SK-N-SH (cell line): Measurements from ENCODE around the gene ETNK2. TPM values are rescaled to one million over a fixed set of nuclear protein-coding genes. Genes with fewer than 3 reads are reported as not detected.
A peak's percentile ranks its signal among the peaks of the same experiment; 100 is the strongest.

ENCODE experiments used
- CTCF ChIA-PET: fragments of 300-600, 350-600 bp; formaldehyde crosslinking; extraction: SDS; loops from one replicate; lab custom pipeline; 2021; lab: Yijun Ruan, JAX
- POLR2A ChIA-PET: fragments of 350-600 bp; sonication (Branson Sonifier 250); formaldehyde crosslinking; extraction: SDS; loops from one replicate; lab custom pipeline; 2020; ENCODE audit warnings: antibody characterized with exemption, inconsistent platforms; lab: Yijun Ruan, JAX
- DNase-seq: peaks from one replicate; pipeline ENCODE4 v3.0.0; 2012
- H2AFZ ChIP-seq: fragments of 200-600 bp; sonication (generic); 2 replicates; pipeline ENCODE4 v1.8.1; 2016; ENCODE audit warnings: antibody characterized with exemption, mild to moderate bottlenecking, low read depth
- H3F3A ChIP-seq: fragments of 200-600 bp; sonication (generic); replicated peaks from 2 replicates; pipeline ENCODE3; 2016; ENCODE audit warnings: antibody characterized with exemption, mild to moderate bottlenecking; ENCODE audit not compliant: insufficient read depth
- H3K27ac ChIP-seq, 2 experiments: fragments of 200-500 bp in 1 of 2; fragments of 200-600 bp in 1 of 2; sonication (Bioruptor generic) in 1 of 2; sonication (generic), shearing (Covaris generic) in 1 of 2; 2 replicates each; pipeline versions ENCODE4 v1.5.1 to v1.6.1; 2014 to 2016; ENCODE audit warnings: low read depth in 2 of 2, inconsistent platforms in 1 of 2, low read length in 1 of 2, mild to moderate bottlenecking in 1 of 2, mixed read lengths in 1 of 2
- H3K27me3 ChIP-seq: fragments of 200-600 bp; sonication (generic), shearing (Covaris generic); 2 replicates; pipeline ENCODE4 v1.6.1; 2016; ENCODE audit warnings: mixed run types; ENCODE audit not compliant: insufficient read depth
- H3K36me3 ChIP-seq, 2 experiments: fragments of 200-500 bp in 1 of 2; fragments of 200-600 bp in 1 of 2; sonication (Bioruptor generic) in 1 of 2; sonication (generic) in 1 of 2; replicated peaks in 1 of 2; 2 replicates each; pipeline versions ENCODE3 to v1.5.1; 2014 to 2016; ENCODE audit warnings: low read length in 1 of 2, mild to moderate bottlenecking in 1 of 2; ENCODE audit not compliant: insufficient read depth in 2 of 2, control insufficient read depth in 1 of 2
- H3K4me1 ChIP-seq, 2 experiments: fragments of 200-500 bp in 1 of 2; fragments of 200-600 bp in 1 of 2; sonication (Bioruptor generic) in 1 of 2; sonication (generic), shearing (Covaris generic) in 1 of 2; 2 replicates each; pipeline versions ENCODE4 v1.5.1 to v1.6.1; 2014 to 2016; ENCODE audit warnings: low read depth in 1 of 2, low read length in 1 of 2, mixed run types in 1 of 2; ENCODE audit not compliant: insufficient read depth in 2 of 2, control insufficient read depth in 1 of 2
- H3K4me2 ChIP-seq: fragments of 200-600 bp; sonication (generic), shearing (Covaris generic); 2 replicates; pipeline ENCODE4 v1.6.1; 2017; ENCODE audit warnings: mixed run types
- H3K4me3 ChIP-seq, 2 experiments: fragments of 200-500 bp in 1 of 2; fragments of 200-600 bp in 1 of 2; sonication (Bioruptor generic) in 1 of 2; sonication (generic), shearing (Covaris generic) in 1 of 2; 2 replicates each; pipeline versions ENCODE4 v1.5.1 to v1.8.1; 2014 to 2016; ENCODE audit warnings: low read depth in 2 of 2, inconsistent platforms in 1 of 2, low read length in 1 of 2, mild to moderate bottlenecking in 1 of 2, mixed read lengths in 1 of 2, moderate library complexity in 1 of 2
- H3K79me2 ChIP-seq: fragments of 200-600 bp; sonication (generic); 2 replicates; pipeline ENCODE4 v1.8.1; 2017; ENCODE audit warnings: mild to moderate bottlenecking; ENCODE audit not compliant: insufficient read depth
- H3K9ac ChIP-seq: fragments of 200-600 bp; sonication (generic); 2 replicates; pipeline ENCODE4 v1.6.1; 2017; ENCODE audit warnings: mixed run types
- H3K9me2 ChIP-seq: fragments of 200-600 bp; sonication (generic); 2 replicates; pipeline ENCODE4 v1.6.1; 2017; ENCODE audit warnings: mixed run types
- H3K9me3 ChIP-seq: fragments of 200-600 bp; sonication (generic); 2 replicates; pipeline ENCODE4 v1.6.1; 2017; ENCODE audit warnings: mixed run types, mild to moderate bottlenecking, moderate library complexity
- H4K20me1 ChIP-seq: fragments of 200-600 bp; sonication (generic); 2 replicates; pipeline ENCODE4 v1.6.1; 2017; ENCODE audit warnings: mild to moderate bottlenecking, mixed run types; ENCODE audit not compliant: insufficient read depth
- CTCF ChIP-seq: fragments of 200-600 bp; sonication (generic); IDR thresholded peaks from 2 replicates; pipeline ENCODE4 v1.6.1; 2017; ENCODE audit warnings: antibody characterized with exemption, mild to moderate bottlenecking, moderate library complexity
- ELF1 ChIP-seq: IDR thresholded peaks from 2 replicates; pipeline ENCODE4 v1.4.0; 2012
- EP300 ChIP-seq, 2 experiments: IDR thresholded peaks; 2 replicates each; pipeline versions ENCODE4 v1.4.0 to v1.6.1; 2012; ENCODE audit warnings: borderline replicate concordance in 1 of 2, low read depth in 1 of 2, low read length in 1 of 2
- FOSL2 ChIP-seq: IDR thresholded peaks from 2 replicates; pipeline ENCODE4 v1.4.0; 2012; ENCODE audit warnings: low read depth, mild to moderate bottlenecking, moderate library complexity, borderline replicate concordance
- FOXJ3 ChIP-seq: sonication (generic); formaldehyde crosslinking; IDR thresholded peaks from 2 replicates; pipeline ENCODE4 v1.5.1; 2020; ENCODE audit warnings: mild to moderate bottlenecking, missing genetic modification reagents
- FOXM1 ChIP-seq: IDR thresholded peaks from 2 replicates; pipeline ENCODE4 v1.4.0; 2012; ENCODE audit warnings: low read depth, mild to moderate bottlenecking
- IRF3 ChIP-seq: fragments of 150-350 bp; IDR thresholded peaks from 2 replicates; pipeline ENCODE4 v1.6.1; 2016; ENCODE audit warnings: mild to moderate bottlenecking, low read depth, low read length
- JUND ChIP-seq: IDR thresholded peaks from 2 replicates; pipeline ENCODE4 v1.4.0; 2012
- MEF2A ChIP-seq: IDR thresholded peaks from 2 replicates; pipeline ENCODE4 v1.4.0; 2012; ENCODE audit warnings: low read depth, borderline replicate concordance
- NRF1 ChIP-seq: IDR thresholded peaks from 2 replicates; pipeline ENCODE4 v1.6.1; 2012; ENCODE audit warnings: low read depth, mild to moderate bottlenecking, low read length
- PBX3 ChIP-seq: IDR thresholded peaks from 2 replicates; pipeline ENCODE4; 2012
- RAD21 ChIP-seq: IDR thresholded peaks from 2 replicates; pipeline ENCODE4 v1.6.1; 2012; ENCODE audit warnings: mild to moderate bottlenecking, low read length
- RXRA ChIP-seq: IDR thresholded peaks from 2 replicates; pipeline ENCODE4 v1.4.0; 2012; ENCODE audit warnings: low read depth, mild to moderate bottlenecking, borderline replicate concordance
- SMC3 ChIP-seq: IDR thresholded peaks from 2 replicates; pipeline ENCODE4 v1.6.1; 2012; ENCODE audit warnings: low read depth, low read length, improper control_type of control experiment
- TAF1 ChIP-seq: IDR thresholded peaks from 2 replicates; pipeline ENCODE4 v1.6.1; 2012; ENCODE audit warnings: low read depth, mild to moderate bottlenecking, low read length, moderate library complexity, borderline replicate concordance
- TCF12 ChIP-seq: IDR thresholded peaks from 2 replicates; pipeline ENCODE4 v1.4.0; 2012
- TEAD4 ChIP-seq: IDR thresholded peaks from 2 replicates; pipeline ENCODE4 v1.4.0; 2012; ENCODE audit warnings: mild to moderate bottlenecking, borderline replicate concordance; ENCODE audit not compliant: insufficient read depth
- USF1 ChIP-seq: IDR thresholded peaks from 2 replicates; pipeline ENCODE4 v1.4.0; 2012; ENCODE audit warnings: low read depth, borderline replicate concordance
- WGBS: methylation state at CpG from one replicate; pipeline ENCODE4 v1.1.6; 2017; ENCODE audit warnings: low lambda C conversion rate; 5-methylcytosine and 5-hydroxymethylcytosine counted together
- polyA plus RNA-seq, 3 experiments: library from polyadenylated mRNA; depleted of rRNA; stranded (reverse); fragments of >200 nt; gene quantifications; 2 replicates each; pipeline ENCODE4 v1.2.3, GENCODE V29; 2012
- TF ChIP-seq, protein P1 (sequence below): fragments of 150-350 bp; IDR thresholded peaks from 2 replicates; pipeline ENCODE4 v1.6.1; 2017; ENCODE audit warnings: antibody characterized with exemption, low read length, low read depth, borderline replicate concordance

Gene ETNK2
- polyA plus RNA-seq, 1 of the 3 experiments (the other 2 are of a cell fraction) = 16.1 TPM

DNA sequence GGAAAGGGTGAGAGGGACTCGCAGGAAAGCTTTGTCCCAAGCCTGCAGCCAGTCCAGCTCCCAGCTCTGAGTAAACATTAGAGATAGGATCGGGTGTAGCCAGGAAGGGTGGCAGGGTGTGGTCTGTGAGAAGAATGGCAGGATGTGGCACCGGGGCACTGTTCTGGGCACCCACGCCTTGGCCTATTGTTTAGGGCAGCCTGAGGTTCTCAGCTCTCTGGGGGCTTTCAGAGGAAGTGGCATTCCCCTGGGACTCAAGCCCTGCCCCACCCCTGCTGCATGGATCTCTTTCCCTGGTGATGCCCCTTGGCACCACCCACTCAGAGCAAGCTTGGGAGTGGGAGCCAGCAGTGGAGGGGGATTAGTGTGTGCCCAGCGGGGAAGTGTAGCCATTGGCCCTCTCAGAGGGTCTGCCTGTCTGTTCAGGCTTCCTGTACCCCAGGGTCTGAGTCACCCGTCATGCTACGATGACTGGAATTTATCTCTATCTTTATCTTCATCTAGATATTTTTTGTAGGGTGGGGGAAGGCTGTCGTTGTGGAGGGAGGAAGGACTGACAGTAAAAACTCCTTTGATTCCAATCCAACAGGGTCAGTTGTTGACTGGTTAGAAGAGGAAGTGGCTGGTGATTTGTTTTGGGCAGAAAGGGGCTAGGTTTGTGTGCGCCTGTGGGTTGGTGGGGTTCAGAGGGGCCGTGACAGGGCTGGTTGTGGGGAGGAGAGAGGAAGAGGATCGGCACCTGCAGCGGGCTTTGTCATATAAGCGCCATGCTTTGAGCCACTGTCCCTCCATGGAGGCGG, 47.3 kb downstream of the ETNK2 start:
- peaks cover 10 to 12% of the 10 kb centered on the region in 2 experiments; a peak in 2 of 4 replicates for H3K4me1 ChIP-seq
- 56% methylated on average over 12 of the region's 14 CpGs for WGBS
- no peak overlapping the region for H3K4me3 ChIP-seq
- H3F3A ChIP-seq = peaks cover 4% of the 10 kb centered on the region
- ChIA-PET POLR2A (interaction anchor here (0.6 kb wide), 1 partner anchor 8 kb away, joined by 3 read pairs; no protein-coding TSS in a partner anchor), CTCF (interaction anchor here (0.7 to 2.2 kb wide), 4 partner anchors 9 to 244 kb away, joined by 3 to 12 read pairs (median 3); no protein-coding TSS in a partner anchor)
- H3K9ac ChIP-seq = no peak overlapping the region
- no peaks in the 10 kb centered on the region for H3K9me2 ChIP-seq
- H3K27me3 ChIP-seq = no peaks in the 10 kb centered on the region
- H3K27ac ChIP-seq = no peak overlapping the region
- H3K79me2 ChIP-seq = no peaks in the 10 kb centered on the region
- TF ChIP-seq PBX3 (peak; percentile 58), RXRA (no peak), NRF1 (no peak), FOSL2 (peak; percentile 46; the same call in 1 of the 2 replicates), MEF2A (no peak), TAF1 (no peak), SMC3 (no peak), EP300 (IDR thresholded peaks at IDR 0.05; ENCODE audit: borderline replicate concordance in 1 of 2, low read depth in 1 of 2, low read length in 1 of 2) (0 out of 4 replicates have a peak, but pooled peaks of 1 of the 2 experiments have one; percentile 11), TEAD4 (no peak), ELF1 (no peak), JUND (peak; percentile 61), TCF12 (peak; percentile 51; the same call in 1 of the 2 replicates), USF1 (no peak)
- DNase-seq = no peak
- H2AFZ ChIP-seq = no peak overlapping the region
- no peaks in the 10 kb centered on the region for H3K36me3 ChIP-seq
- no peaks in the 10 kb centered on the region for H3K9me3 ChIP-seq
- H3K4me2 ChIP-seq = peak overlapping the region; percentile 14; the same call in 1 of the 2 replicates
- no peaks in the 10 kb centered on the region for H4K20me1 ChIP-seq

- CTCF ChIA-PET = interaction anchor here (0.7 to 2.2 kb wide), 3 partner anchors 13 to 28 kb away, joined by 3 to 12 read pairs (median 3); no protein-coding TSS in a partner anchor
- no peak overlapping the region for H3K4me3 ChIP-seq
- POLR2A ChIA-PET = no interaction called here
- no peak overlapping the region for H3K4me2 ChIP-seq
- no peak overlapping the region for H2AFZ ChIP-seq
- H3K4me1 ChIP-seq = peaks cover 10 to 12% of the 10 kb centered on the region in 2 experiments; a peak in 2 of 4 replicates
- no peaks in the 10 kb centered on the region for H4K20me1 ChIP-seq
- no peaks in the 10 kb centered on the region for H3K9me2 ChIP-seq
- H3K9ac ChIP-seq = no peak overlapping the region
- H3K9me3 ChIP-seq = no peaks in the 10 kb centered on the region
- H3K79me2 ChIP-seq = no peaks in the 10 kb centered on the region
- H3K36me3 ChIP-seq = no peaks in the 10 kb centered on the region
- WGBS = 90% methylated on average over 2 of the region's 2 CpGs
- DNase-seq = no peak
- peaks cover 4% of the 10 kb centered on the region for H3F3A ChIP-seq
- H3K27ac ChIP-seq = no peak overlapping the region
- no peaks in the 10 kb centered on the region for H3K27me3 ChIP-seq
- no peak for TF ChIP-seq FOXJ3 (CRISPR knock-in tag)
- no peak for TF ChIP-seq EP300 (IDR thresholded peaks at IDR 0.05; ENCODE audit: borderline replicate concordance in 1 of 2, low read depth in 1 of 2, low read length in 1 of 2)
- TF ChIP-seq, protein P1, sequence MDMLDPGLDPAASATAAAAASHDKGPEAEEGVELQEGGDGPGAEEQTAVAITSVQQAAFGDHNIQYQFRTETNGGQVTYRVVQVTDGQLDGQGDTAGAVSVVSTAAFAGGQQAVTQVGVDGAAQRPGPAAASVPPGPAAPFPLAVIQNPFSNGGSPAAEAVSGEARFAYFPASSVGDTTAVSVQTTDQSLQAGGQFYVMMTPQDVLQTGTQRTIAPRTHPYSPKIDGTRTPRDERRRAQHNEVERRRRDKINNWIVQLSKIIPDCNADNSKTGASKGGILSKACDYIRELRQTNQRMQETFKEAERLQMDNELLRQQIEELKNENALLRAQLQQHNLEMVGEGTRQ = no peak
- TF ChIP-seq PBX3 = no peak
- TF ChIP-seq NRF1 = no peak
- TF ChIP-seq CTCF = no peak
- no peak for TF ChIP-seq RXRA
- TF ChIP-seq RAD21 = no peak
- no peak for TF ChIP-seq FOXM1
- no peak for TF ChIP-seq IRF3
- TF ChIP-seq ELF1 = no peak
Observed at GRCh38 chr1:204103431-204103741, 48.5 kb downstream of the ETNK2 start.
